Liver (tissue), 9 donors: Measurements from ENCODE around the gene NDUFA7. TPM values are rescaled to one million over a fixed set of nuclear protein-coding genes. Genes with fewer than 3 reads are reported as not detected.

Experiments
- DNase-seq: peaks from one replicate; pipeline ENCODE4 v3.0.0-alpha.2; 2017; ENCODE audit warnings: low spot score
- H3K27ac ChIP-seq, 2 donors: one replicate each; pipeline ENCODE4 v1.7.0; 2013; ENCODE audit warnings: inconsistent platforms in 2 of 2, low read length in 2 of 2, control low read depth in 1 of 2, low read depth in 1 of 2, mild to moderate bottlenecking in 1 of 2
- H3K27me3 ChIP-seq, 4 donors: one replicate each; pipeline versions ENCODE4 v1.6.1 to v1.7.0; 2013; ENCODE audit warnings: low read length in 3 of 4, inconsistent platforms in 1 of 4, mild to moderate bottlenecking in 1 of 4, moderate library complexity in 1 of 4; ENCODE audit not compliant: control insufficient read depth in 4 of 4, insufficient read depth in 4 of 4
- H3K36me3 ChIP-seq, 4 donors: one replicate each; pipeline versions ENCODE4 v1.6.1 to v1.7.0; 2013; ENCODE audit warnings: low read length in 3 of 4, mild to moderate bottlenecking in 3 of 4, low read depth in 1 of 4, moderate library complexity in 1 of 4; ENCODE audit not compliant: control insufficient read depth in 4 of 4, insufficient read depth in 3 of 4
- H3K4me1 ChIP-seq, 4 donors: one replicate each; pipeline versions ENCODE4 v1.6.1 to v1.7.0; 2013; ENCODE audit warnings: low read length in 3 of 4, mild to moderate bottlenecking in 3 of 4, moderate library complexity in 1 of 4; ENCODE audit not compliant: control insufficient read depth in 4 of 4, insufficient read depth in 4 of 4
- H3K4me3 ChIP-seq, 3 donors: one replicate each; pipeline versions ENCODE4 v1.6.1 to v1.7.0; 2013; ENCODE audit warnings: low read length in 3 of 3, control low read depth in 1 of 3, low read depth in 1 of 3, mild to moderate bottlenecking in 1 of 3
- H3K9ac ChIP-seq, 2 donors: one replicate each; pipeline ENCODE4 v1.7.0; 2013; ENCODE audit warnings: low read length in 2 of 2, mild to moderate bottlenecking in 2 of 2, moderate library complexity in 2 of 2, control low read depth in 1 of 2, low read depth in 1 of 2
- H3K9me3 ChIP-seq, 4 donors: one replicate each; pipeline versions ENCODE4 v1.6.1 to v1.7.0; 2013; ENCODE audit warnings: low read length in 3 of 4; ENCODE audit not compliant: control insufficient read depth in 4 of 4
- EGR1 ChIP-seq, 2 donors: IDR thresholded peaks; 2 replicates each; pipeline ENCODE4 v1.6.1; 2016 to 2018; ENCODE audit warnings: antibody characterized with exemption in 2 of 2, low read depth in 2 of 2
- GABPA ChIP-seq, 2 donors: IDR thresholded peaks in 1 of 2; conservative IDR thresholded peaks in 1 of 2; 2 replicates each; pipeline ENCODE4 v1.6.1; 2016; ENCODE audit warnings: antibody characterized with exemption in 2 of 2, mild to moderate bottlenecking in 1 of 2, moderate library complexity in 1 of 2
- HNF4A ChIP-seq, 2 donors: conservative IDR thresholded peaks; 2 replicates each; pipeline ENCODE4 v1.6.1; 2016; ENCODE audit warnings: antibody characterized with exemption in 2 of 2, mild to moderate bottlenecking in 2 of 2
- JUND ChIP-seq, 2 donors: IDR thresholded peaks; 2 replicates each; pipeline ENCODE4 v1.6.1; 2016; ENCODE audit warnings: antibody characterized with exemption in 2 of 2
- RAD21 ChIP-seq, 2 donors: IDR thresholded peaks; 2 replicates each; pipeline ENCODE4 v1.6.1; 2016; ENCODE audit warnings: antibody characterized with exemption in 2 of 2, mild to moderate bottlenecking in 2 of 2
- RXRA ChIP-seq, 2 donors: IDR thresholded peaks; 2 replicates each; pipeline ENCODE4 v1.6.1; 2017 to 2018; ENCODE audit warnings: antibody characterized with exemption in 2 of 2, mild to moderate bottlenecking in 1 of 2
- SP1 ChIP-seq: IDR thresholded peaks from 2 replicates; pipeline ENCODE4 v1.6.1; 2018; ENCODE audit warnings: antibody characterized with exemption, mild to moderate bottlenecking
- TAF1 ChIP-seq: conservative IDR thresholded peaks from 2 replicates; pipeline ENCODE4 v1.6.1; 2016; ENCODE audit warnings: antibody characterized with exemption, mild to moderate bottlenecking
- WGBS: extraction: QIAGEN DNeasy Blood & Tissue Kit; methylation state at CpG from one replicate; pipeline ENCODE4 v1.1.7; 2013; 5-methylcytosine and 5-hydroxymethylcytosine counted together
- polyA plus RNA-seq, 2 donors: library from polyadenylated mRNA; stranded (reverse) in 1 of 2; unstranded in 1 of 2; fragments of 200-250 nt in 1 of 2; fragments of >200 nt in 1 of 2; fragmentation: Nextera tagmentation in 1 of 2; extraction: Ambion mirVana in 1 of 2; gene quantifications; one replicate each; pipeline versions ENCODE4 v1.2.1 to v1.2.3, GENCODE V29; 2013 to 2015
- total RNA-seq, 2 donors: library from RNA; depleted of rRNA; stranded (reverse); fragments of >200 nt; gene quantifications; one replicate each; pipeline ENCODE4 v1.2.3, GENCODE V29; 2014
- TF ChIP-seq, protein P1 (sequence below): IDR thresholded peaks from 2 replicates; pipeline ENCODE4 v1.6.1; 2016; ENCODE audit warnings: antibody characterized with exemption
- TF ChIP-seq, protein P2 (sequence below): fragments of 150-350 bp; IDR thresholded peaks from 2 replicates; pipeline ENCODE4 v1.5.1; 2017; ENCODE audit warnings: improper control_type of control experiment, low read depth, low read length; ENCODE audit not compliant: missing input control
- TF ChIP-seq, protein P3 (sequence below): IDR thresholded peaks from 2 replicates; pipeline ENCODE4 v1.6.1; 2016; ENCODE audit warnings: antibody characterized with exemption, mild to moderate bottlenecking
- donor health status: healthy.
- donor health status: healthy.
- donor health status: healthy.
- donor health status: healthy.
- donor health status: healthy.

Gene NDUFA7
- total and polyA plus RNA-seq, 4 donors, result 19.6 to 101 (median 55.7) TPM

DNA sequence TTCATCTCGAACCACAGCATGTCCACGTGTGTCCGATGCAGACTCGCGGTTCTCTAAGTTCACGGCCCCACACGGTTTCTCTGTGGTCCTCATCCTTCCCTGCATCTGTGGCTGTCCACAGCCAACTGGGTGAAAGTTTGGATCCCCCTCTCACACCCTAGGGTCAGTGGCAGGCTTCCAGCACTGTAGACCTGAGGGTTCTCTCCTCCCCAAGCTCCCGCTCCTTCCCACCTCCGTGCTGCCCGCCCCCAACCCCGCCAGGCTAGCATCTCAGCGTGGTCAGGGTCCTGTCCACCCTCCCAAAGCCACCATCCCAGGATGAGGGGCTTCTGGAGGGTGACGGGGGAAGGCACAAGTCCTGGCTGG lies 45.8 kb upstream of the NDUFA7 start:
- no peaks in the 10 kb centered on the region for H3K9me3 ChIP-seq
- peak overlapping the region; percentile 78 to 85 for H3K27ac ChIP-seq
- H3K27me3 ChIP-seq, result no peaks in the 10 kb centered on the region
- H3K4me3 ChIP-seq, result peak overlapping the region in 1 of 3 donors; percentile 83
- WGBS, result 36% methylated on average over 13 of the region's 13 CpGs
- H3K9ac ChIP-seq, result no peak overlapping the region
- peaks cover 0 to 12% (median 3%) of the 10 kb centered on the region in 4 donors for H3K36me3 ChIP-seq
- TF ChIP-seq GABPA (IDR thresholded peaks at IDR 0.05 in 1 of 2, conservative IDR thresholded peaks at IDR 0.05 in 1 of 2), result no peak
- TF ChIP-seq HNF4A (conservative IDR thresholded peaks at IDR 0.05), result no peak
- no peak for TF ChIP-seq TAF1
- TF ChIP-seq JUND (IDR thresholded peaks at IDR 0.05), result peak in 1 of 2 donors; percentile 37
- peak in 1 of 2 donors; percentile 3 for TF ChIP-seq RAD21 (IDR thresholded peaks at IDR 0.05)
- TF ChIP-seq EGR1 (IDR thresholded peaks at IDR 0.05; ENCODE audit: low read depth in 2 of 2), result no peak
- TF ChIP-seq, protein P1, sequence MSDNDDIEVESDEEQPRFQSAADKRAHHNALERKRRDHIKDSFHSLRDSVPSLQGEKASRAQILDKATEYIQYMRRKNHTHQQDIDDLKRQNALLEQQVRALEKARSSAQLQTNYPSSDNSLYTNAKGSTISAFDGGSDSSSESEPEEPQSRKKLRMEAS, result peak; percentile 9
- TF ChIP-seq, protein P2, sequence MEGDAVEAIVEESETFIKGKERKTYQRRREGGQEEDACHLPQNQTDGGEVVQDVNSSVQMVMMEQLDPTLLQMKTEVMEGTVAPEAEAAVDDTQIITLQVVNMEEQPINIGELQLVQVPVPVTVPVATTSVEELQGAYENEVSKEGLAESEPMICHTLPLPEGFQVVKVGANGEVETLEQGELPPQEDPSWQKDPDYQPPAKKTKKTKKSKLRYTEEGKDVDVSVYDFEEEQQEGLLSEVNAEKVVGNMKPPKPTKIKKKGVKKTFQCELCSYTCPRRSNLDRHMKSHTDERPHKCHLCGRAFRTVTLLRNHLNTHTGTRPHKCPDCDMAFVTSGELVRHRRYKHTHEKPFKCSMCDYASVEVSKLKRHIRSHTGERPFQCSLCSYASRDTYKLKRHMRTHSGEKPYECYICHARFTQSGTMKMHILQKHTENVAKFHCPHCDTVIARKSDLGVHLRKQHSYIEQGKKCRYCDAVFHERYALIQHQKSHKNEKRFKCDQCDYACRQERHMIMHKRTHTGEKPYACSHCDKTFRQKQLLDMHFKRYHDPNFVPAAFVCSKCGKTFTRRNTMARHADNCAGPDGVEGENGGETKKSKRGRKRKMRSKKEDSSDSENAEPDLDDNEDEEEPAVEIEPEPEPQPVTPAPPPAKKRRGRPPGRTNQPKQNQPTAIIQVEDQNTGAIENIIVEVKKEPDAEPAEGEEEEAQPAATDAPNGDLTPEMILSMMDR, result no peak
- TF ChIP-seq RXRA (IDR thresholded peaks at IDR 0.05), result no peak
- TF ChIP-seq SP1, result no peak
- H3K4me1 ChIP-seq, result peaks cover 15 to 67% (median 44%) of the 10 kb centered on the region in 4 donors
- DNase-seq, result no peak

DNA sequence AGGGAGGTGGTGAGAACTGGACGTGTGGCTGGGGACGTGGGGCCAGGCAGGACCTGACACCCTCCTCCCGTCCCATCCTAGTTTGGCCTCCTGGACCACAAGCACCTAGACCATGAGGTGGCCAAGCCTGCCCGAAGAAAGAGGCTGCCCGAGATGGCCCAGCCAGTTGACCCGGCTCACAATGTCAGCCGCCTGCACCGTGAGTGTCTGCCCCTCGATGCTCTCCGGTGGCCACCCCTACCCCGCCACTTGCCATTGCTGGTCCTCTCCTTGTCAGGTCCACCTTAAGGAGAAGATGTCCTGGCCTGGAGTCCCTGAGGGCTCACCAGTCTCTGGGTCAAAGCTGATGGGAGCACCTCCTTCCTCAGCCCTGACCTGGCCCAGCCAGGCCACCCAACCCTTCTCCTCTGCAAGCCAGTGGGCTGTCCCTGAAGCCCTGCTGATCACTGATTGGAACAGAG lies 45.0 kb upstream of the NDUFA7 start:
- whole genome bisulfite sequencing, result 71% methylated on average over 11 of the region's 11 CpGs
- no peak for DNase-seq
- Histone ChIP-seq H3K27me3 (no peaks in the 10 kb centered on the region), H3K9ac (no peak overlapping the region), H3K9me3 (no peaks in the 10 kb centered on the region), H3K36me3 (peaks cover 0 to 10% (median 2%) of the 10 kb centered on the region in 4 donors), H3K27ac (peak overlapping the region; percentile 2 to 56), H3K4me3 (peak overlapping the region; percentile 39 to 83 (median 48)), H3K4me1 (peaks cover 15 to 68% (median 44%) of the 10 kb centered on the region in 4 donors)
- TF ChIP-seq, protein P1, result no peak
- TF ChIP-seq, protein P3, sequence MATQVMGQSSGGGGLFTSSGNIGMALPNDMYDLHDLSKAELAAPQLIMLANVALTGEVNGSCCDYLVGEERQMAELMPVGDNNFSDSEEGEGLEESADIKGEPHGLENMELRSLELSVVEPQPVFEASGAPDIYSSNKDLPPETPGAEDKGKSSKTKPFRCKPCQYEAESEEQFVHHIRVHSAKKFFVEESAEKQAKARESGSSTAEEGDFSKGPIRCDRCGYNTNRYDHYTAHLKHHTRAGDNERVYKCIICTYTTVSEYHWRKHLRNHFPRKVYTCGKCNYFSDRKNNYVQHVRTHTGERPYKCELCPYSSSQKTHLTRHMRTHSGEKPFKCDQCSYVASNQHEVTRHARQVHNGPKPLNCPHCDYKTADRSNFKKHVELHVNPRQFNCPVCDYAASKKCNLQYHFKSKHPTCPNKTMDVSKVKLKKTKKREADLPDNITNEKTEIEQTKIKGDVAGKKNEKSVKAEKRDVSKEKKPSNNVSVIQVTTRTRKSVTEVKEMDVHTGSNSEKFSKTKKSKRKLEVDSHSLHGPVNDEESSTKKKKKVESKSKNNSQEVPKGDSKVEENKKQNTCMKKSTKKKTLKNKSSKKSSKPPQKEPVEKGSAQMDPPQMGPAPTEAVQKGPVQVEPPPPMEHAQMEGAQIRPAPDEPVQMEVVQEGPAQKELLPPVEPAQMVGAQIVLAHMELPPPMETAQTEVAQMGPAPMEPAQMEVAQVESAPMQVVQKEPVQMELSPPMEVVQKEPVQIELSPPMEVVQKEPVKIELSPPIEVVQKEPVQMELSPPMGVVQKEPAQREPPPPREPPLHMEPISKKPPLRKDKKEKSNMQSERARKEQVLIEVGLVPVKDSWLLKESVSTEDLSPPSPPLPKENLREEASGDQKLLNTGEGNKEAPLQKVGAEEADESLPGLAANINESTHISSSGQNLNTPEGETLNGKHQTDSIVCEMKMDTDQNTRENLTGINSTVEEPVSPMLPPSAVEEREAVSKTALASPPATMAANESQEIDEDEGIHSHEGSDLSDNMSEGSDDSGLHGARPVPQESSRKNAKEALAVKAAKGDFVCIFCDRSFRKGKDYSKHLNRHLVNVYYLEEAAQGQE, result no peak
- TF ChIP-seq RXRA (IDR thresholded peaks at IDR 0.05) (peak in 1 of 2 donors; percentile 31), RAD21 (IDR thresholded peaks at IDR 0.05) (no peak)
